HepG2 (cell line): Measurements from ENCODE around the gene ANTXR1. TPM values are rescaled to one million over a fixed set of nuclear protein-coding genes. Genes with fewer than 3 reads are reported as not detected.

Experiments used
- ARID2 ChIP-seq: sonication (generic); formaldehyde crosslinking; IDR thresholded peaks from 2 replicates; pipeline ENCODE4 v1.8.1; 2022; ENCODE audit warnings: mild to moderate bottlenecking, missing genetic modification reagents, borderline replicate concordance
- BRCA1 ChIP-seq: sonication (generic); formaldehyde crosslinking; IDR thresholded peaks from 2 replicates; pipeline ENCODE4 v1.4.0; 2020; ENCODE audit warnings: missing genetic modification reagents
- HBP1 ChIP-seq: IDR thresholded peaks from 2 replicates; pipeline ENCODE4 v1.6.1; 2016; ENCODE audit warnings: low read depth, control low read depth
- KLF11 ChIP-seq: IDR thresholded peaks from 2 replicates; pipeline ENCODE4 v1.6.1; 2016; ENCODE audit warnings: missing compliant biosample characterization
- MAZ ChIP-seq, 2 experiments: sonication (generic) in 1 of 2; formaldehyde crosslinking in 1 of 2; IDR thresholded peaks; 2 replicates each; pipeline versions ENCODE4 v1.5.0 to v1.6.1; 2012 to 2020; ENCODE audit warnings: low read depth in 2 of 2, mild to moderate bottlenecking in 2 of 2, borderline replicate concordance in 1 of 2, improper control_type of control experiment in 1 of 2, low read length in 1 of 2, missing genetic modification reagents in 1 of 2, moderate library complexity in 1 of 2
- THYN1 ChIP-seq: sonication (generic); formaldehyde crosslinking; IDR thresholded peaks from 2 replicates; pipeline ENCODE4 v1.8.1; 2023; ENCODE audit warnings: low read depth, mild to moderate bottlenecking, moderate library complexity, missing genetic modification reagents, borderline replicate concordance
- TOE1 ChIP-seq: sonication (generic); formaldehyde crosslinking; IDR thresholded peaks from 2 replicates; pipeline ENCODE4 v1.4.0; 2020; ENCODE audit warnings: mild to moderate bottlenecking, missing genetic modification reagents
- ZHX1 ChIP-seq: sonication (generic); formaldehyde crosslinking; IDR thresholded peaks from 2 replicates; pipeline ENCODE4 v1.8.1; 2022; ENCODE audit warnings: low read depth, mild to moderate bottlenecking, missing genetic modification reagents
- ZNF142 ChIP-seq: sonication (generic); formaldehyde crosslinking; IDR thresholded peaks from 2 replicates; pipeline ENCODE4 v1.4.0; 2020; ENCODE audit warnings: missing genetic modification reagents
- ZNF619 ChIP-seq: sonication (generic); formaldehyde crosslinking; IDR thresholded peaks from 2 replicates; pipeline ENCODE4 v1.4.0; 2020; ENCODE audit warnings: mild to moderate bottlenecking, missing genetic modification reagents
- polyA plus RNA-seq, 8 experiments: library from polyadenylated mRNA; depleted of rRNA in 3 of 8; stranded (reverse) in 7 of 8; unstranded in 1 of 8; fragments of >200 nt; fragmentation: Illumina TruSeq in 4 of 8; extraction: Trizol in 4 of 8; gene quantifications; 2 replicates each; pipeline versions ENCODE4 v1.2.1 to v1.2.3, GENCODE V29; 2011 to 2016; ENCODE audit warnings: low read depth in 4 of 8, missing spikeins in 1 of 8, mixed read lengths in 1 of 8; ENCODE audit not compliant: insufficient read depth in 1 of 8
- total RNA-seq, 5 experiments: library from RNA; depleted of rRNA; stranded (reverse); fragments of >200 nt; fragmentation: Illumina TruSeq; extraction: Trizol; gene quantifications; 2 replicates each; pipeline ENCODE4 v1.2.3, GENCODE V29; 2016; ENCODE audit warnings: low read depth in 1 of 5
- TF ChIP-seq, protein P1 (sequence below): sonication (generic); formaldehyde crosslinking; IDR thresholded peaks from 2 replicates; pipeline ENCODE4 v1.8.1; 2023; ENCODE audit warnings: mild to moderate bottlenecking, missing genetic modification reagents
- TF ChIP-seq, protein P2 (sequence below): sonication (generic); formaldehyde crosslinking; conservative IDR thresholded peaks from 2 replicates; pipeline ENCODE4 v1.8.0; 2022; ENCODE audit warnings: low read depth, missing genetic modification reagents
- TF ChIP-seq, protein P3 (sequence below): sonication (generic); formaldehyde crosslinking; IDR thresholded peaks from 2 replicates; pipeline ENCODE4 v1.5.0; 2020; ENCODE audit warnings: missing genetic modification reagents

Gene ANTXR1
- total and polyA plus RNA-seq, 2 of the 13 experiments (the other 11 are each of a cell fraction or from before 2014, with no cell fraction given) = 4.5 to 12.7 TPM

GRCh38 chr2:69291004-69291650, 278.1 kb downstream of the ANTXR1 start (continued):
- TF ChIP-seq ZNF142 (CRISPR knock-in tag) = no peak
- no peak for TF ChIP-seq TOE1 (CRISPR knock-in tag)
- TF ChIP-seq, protein P1, sequence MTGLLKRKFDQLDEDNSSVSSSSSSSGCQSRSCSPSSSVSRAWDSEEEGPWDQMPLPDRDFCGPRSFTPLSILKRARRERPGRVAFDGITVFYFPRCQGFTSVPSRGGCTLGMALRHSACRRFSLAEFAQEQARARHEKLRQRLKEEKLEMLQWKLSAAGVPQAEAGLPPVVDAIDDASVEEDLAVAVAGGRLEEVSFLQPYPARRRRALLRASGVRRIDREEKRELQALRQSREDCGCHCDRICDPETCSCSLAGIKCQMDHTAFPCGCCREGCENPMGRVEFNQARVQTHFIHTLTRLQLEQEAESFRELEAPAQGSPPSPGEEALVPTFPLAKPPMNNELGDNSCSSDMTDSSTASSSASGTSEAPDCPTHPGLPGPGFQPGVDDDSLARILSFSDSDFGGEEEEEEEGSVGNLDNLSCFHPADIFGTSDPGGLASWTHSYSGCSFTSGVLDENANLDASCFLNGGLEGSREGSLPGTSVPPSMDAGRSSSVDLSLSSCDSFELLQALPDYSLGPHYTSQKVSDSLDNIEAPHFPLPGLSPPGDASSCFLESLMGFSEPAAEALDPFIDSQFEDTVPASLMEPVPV (CRISPR knock-in tag) = no peak
- TF ChIP-seq MAZ (IDR thresholded peaks at IDR 0.05; ENCODE audit: borderline replicate concordance, low read depth, low read length) = no peak
- TF ChIP-seq MAZ (CRISPR knock-in tag; IDR thresholded peaks at IDR 0.05; ENCODE audit: low read depth) = no peak
- TF ChIP-seq BRCA1 (CRISPR knock-in tag) = no peak
- no peak for TF ChIP-seq HBP1
- TF ChIP-seq ZHX1 = no peak
- TF ChIP-seq, protein P2, sequence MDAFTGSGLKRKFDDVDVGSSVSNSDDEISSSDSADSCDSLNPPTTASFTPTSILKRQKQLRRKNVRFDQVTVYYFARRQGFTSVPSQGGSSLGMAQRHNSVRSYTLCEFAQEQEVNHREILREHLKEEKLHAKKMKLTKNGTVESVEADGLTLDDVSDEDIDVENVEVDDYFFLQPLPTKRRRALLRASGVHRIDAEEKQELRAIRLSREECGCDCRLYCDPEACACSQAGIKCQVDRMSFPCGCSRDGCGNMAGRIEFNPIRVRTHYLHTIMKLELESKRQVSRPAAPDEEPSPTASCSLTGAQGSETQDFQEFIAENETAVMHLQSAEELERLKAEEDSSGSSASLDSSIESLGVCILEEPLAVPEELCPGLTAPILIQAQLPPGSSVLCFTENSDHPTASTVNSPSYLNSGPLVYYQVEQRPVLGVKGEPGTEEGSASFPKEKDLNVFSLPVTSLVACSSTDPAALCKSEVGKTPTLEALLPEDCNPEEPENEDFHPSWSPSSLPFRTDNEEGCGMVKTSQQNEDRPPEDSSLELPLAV (CRISPR knock-in tag) = no peak
- TF ChIP-seq ARID2 (CRISPR knock-in tag) = no peak
- no peak for TF ChIP-seq KLF11
- TF ChIP-seq, protein P3, sequence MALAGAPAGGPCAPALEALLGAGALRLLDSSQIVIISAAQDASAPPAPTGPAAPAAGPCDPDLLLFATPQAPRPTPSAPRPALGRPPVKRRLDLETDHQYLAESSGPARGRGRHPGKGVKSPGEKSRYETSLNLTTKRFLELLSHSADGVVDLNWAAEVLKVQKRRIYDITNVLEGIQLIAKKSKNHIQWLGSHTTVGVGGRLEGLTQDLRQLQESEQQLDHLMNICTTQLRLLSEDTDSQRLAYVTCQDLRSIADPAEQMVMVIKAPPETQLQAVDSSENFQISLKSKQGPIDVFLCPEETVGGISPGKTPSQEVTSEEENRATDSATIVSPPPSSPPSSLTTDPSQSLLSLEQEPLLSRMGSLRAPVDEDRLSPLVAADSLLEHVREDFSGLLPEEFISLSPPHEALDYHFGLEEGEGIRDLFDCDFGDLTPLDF = no peak
- no peak for TF ChIP-seq ZNF619 (CRISPR knock-in tag)
- no peak for TF ChIP-seq THYN1 (CRISPR knock-in tag)
